HPDE6-E6E7 (cell line): ENCODE measurements around the gene RHOB.
A peak's percentile ranks its signal among the peaks of the same experiment; 100 is the strongest.
"Not testable (repeated sequence)": the region's sequence is repeated elsewhere in the genome, so short reads cannot be mapped to it uniquely, and the experiment has no call there.

Experiments
- DNase-seq: peaks from one replicate; pipeline ENCODE4 v3.0.0; 2011; ENCODE audit warnings: missing footprints; ENCODE audit errors: extremely low spot score

The RHOB gene

DNA sequence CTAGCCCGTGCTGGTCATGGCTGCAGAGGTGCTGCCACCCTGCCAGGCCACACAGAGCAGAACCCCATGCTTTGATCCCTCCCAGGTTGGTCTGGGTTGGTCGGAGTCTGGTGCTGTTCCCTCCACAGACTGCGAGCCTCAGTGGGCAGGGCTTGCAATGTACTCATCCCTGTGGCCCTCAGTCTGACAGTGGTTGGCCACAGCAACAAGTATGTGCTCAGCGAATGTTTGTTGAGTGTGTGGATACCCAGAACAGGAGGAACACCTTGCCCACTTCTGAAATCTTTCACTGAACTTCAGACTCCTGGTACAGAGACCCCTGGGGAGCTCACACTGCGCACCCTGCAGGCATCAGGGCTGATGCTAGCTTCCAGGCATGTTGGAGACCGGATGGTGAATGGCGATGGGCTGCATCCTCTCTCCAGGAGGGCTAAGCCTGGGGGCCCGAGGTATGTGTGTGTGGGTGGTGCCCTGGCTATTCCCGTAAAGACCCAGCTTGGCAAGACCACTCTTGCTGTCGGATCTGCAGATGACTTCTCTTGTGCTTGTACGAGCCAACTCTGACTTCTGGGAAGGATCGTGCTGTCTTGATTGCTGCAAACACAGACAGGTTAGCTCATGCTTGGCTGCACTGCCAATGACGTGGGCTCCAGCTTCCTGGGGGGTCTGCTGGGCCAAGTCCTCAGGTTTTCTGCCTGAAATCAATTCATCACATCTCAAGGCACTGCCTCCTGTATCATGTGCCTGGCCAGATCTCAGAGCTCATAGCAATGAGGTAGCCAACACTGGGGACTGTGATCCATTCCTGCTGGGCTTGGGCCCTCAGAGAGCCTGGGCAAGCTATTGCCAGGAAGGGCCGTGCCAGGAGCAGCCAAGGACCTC lies 43.7 kb downstream of the RHOB start:
- DNase-seq = no peak

DNA sequence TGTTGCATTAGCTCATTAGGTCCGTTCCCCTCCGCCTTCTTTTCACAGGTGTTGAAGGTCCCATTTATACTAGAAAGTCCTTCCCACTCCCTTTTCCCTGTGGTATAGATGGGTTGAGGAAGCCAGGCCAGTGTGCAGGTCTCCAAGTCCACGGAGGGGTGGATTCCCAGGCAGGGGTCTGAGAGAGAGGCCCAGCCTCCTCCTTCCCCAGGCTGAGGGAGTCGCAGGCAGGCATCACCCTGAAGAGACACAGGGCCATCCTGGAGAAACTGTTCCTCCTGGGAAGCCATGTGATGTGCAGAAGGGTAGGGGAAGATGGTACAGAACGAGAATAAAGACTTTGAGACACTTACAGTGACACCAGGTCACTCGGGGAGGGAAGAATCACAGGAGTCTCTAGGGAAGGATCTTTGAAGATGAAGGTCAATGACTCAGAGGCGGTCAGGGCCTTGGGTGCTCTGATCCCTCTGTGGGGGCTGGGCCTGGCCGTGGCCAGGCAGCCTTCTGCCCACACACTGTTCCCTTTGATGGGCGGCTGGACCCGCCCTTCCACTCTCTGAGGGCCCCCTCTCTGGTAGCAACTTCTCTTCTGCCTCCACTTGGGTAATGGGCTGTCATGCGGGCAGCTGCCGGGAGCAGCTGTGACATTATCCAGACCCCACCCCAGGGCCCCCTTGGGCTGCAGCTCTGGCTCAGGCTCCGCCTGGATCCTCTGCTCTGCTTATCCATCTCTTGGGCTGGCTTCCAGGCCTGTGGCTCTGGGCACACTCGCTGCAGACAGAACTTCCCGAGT lies 45.1 kb downstream of the RHOB start:
- DNase-seq = no peak

DNA sequence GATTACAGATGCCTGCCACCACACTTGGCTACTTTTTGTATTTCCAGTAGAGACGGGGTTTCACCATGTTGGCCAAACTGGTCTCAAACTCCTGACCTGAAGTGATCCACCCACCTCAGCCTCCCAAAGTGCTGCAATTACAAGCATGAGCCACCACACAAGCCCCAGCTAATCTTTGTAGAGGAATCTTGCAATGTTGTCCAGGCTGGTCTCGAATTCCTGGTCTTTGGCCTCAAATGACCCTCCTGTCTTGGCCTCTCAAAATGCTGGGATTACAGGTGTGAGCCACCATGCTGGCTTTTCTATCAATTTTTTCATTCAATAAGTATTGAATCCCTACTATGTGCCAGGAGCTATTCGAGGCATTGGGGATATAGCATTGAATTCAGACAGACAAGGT lies 46.2 kb downstream of the RHOB start:
- not testable (repeated sequence) for DNase-seq

DNA sequence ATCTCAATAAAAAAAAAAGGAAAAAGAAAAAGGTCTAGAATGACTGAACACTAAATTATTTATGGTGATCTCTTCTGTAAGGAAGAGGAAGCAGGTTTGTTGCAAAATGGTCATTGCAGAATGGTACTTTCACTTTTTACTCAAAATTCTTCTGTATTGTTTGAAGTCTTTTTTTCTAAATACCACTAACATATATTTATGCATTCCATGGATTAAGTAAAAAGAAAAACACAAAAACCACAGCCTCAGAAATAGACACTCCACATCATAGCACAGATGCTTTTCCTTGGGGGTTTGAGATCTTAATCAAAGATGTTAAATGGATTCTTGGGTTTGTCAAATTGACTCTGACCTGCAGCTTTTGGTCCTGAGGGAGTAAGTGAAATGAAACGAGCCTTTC lies 47.4 kb downstream of the RHOB start:
- no peak for DNase-seq

DNA sequence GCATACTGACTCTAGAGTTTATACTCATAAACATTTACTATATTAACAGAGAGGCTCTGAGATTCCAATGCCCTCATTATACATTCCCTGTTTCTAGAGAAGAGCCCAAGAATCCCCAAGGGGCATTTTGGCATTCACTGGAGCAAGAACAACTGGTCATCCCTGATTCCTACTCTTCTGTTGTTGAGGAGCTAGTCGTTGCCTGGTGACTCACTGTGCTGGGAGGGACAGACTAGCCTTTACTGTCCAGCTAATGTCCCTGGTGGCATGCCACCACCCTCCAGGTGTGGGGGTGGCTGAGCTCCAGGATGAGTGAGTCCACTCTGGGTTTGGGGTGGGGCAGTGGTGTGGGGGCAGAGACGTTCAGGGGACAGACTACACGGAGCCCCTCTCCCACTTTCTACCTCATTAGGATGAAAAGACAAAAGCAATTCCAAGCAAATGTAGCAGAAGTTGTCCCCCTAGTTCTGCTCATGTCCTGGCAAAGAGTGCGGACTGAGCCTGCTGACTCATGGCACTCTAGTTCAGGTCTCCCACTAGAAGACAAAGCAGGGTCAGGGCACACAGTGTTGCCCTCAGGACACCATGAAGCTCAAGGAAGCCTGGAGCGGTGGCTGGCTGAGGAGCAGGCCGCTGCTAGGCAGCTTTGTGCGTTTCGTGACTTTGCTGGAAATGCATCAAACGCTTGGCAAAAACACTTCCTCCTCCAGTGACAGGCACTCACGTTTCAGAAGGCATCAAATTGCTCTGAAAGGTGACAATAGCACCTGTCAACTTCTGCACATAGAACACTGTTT lies 49.4 kb downstream of the RHOB start:
- DNase-seq = peak; percentile 34

DNA sequence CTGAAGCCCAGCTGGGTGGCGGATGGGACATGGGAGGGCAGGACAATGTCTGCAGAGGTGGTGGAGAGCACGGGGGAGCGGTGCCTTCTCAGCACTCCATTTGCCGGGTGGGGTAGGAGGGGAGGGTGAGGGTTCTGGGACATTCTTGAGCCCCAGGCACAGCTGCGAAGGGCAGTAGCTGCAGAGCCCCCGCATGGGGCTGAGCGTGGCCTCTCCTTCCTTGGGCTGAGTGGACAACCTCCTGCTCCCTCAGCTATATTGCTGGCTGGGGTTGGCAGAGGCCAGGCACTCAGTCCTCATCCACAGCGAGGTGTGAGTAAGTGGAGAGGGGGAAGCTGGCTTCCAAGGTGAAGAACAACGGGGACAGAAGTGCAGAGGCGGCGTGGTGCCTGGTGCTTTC lies 50.1 kb downstream of the RHOB start:
- DNase-seq = no peak
